HG03575 (cell line): ENCODE measurements around the gene TYK2.

Experiments used
- ATAC-seq: cut with Tn5 transposase; IDR thresholded peaks from one replicate; pipeline ENCODE4 v1.9.1; 2021; ENCODE audit not compliant: unreplicated experiment, insufficient number of reproducible peaks, low FRiP score; ENCODE audit errors: extremely low read depth

The TYK2 gene

GRCh38 chr19:10380313-10381102, at the start of gene TYK2:
TYK2 (minus strand) TSS chr19:10380572; CDS start chr19:10378406, 2,166 bp downstream.
- ATAC-seq, result peak; percentile 61

DNA sequence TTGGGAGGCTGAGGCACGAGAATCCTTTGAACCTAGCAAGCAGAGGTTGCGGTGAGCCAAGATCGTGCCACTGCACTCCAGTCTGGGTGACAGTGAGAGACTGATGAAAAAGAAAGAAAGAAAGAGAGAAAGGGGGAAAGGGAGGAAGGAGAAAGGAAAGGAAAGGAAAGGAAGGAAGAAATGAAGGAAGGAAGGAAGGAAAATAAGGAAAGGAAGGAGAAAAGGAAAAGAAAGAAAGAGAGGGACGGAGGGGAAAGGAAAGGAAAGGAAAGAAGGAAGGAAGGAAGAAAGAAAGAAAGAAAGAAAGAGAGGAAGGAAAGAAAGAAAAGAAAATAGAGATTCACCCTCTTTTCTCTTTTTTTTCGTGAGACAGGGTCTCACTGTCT, 48.6 kb upstream of the TYK2 start:
- no peak for ATAC-seq

- ATAC-seq, result no peak
Observed at GRCh38 chr19:10427169-10427568, 46.8 kb upstream of the TYK2 start.

GRCh38 chr19:10424011-10424637, 43.8 kb upstream of the TYK2 start:
- no peak for ATAC-seq

GRCh38 chr19:10422846-10423245, 42.5 kb upstream of the TYK2 start:
- ATAC-seq, result no peak

GRCh38 chr19:10422046-10422461, 41.7 kb upstream of the TYK2 start:
- no peak for ATAC-seq

DNA sequence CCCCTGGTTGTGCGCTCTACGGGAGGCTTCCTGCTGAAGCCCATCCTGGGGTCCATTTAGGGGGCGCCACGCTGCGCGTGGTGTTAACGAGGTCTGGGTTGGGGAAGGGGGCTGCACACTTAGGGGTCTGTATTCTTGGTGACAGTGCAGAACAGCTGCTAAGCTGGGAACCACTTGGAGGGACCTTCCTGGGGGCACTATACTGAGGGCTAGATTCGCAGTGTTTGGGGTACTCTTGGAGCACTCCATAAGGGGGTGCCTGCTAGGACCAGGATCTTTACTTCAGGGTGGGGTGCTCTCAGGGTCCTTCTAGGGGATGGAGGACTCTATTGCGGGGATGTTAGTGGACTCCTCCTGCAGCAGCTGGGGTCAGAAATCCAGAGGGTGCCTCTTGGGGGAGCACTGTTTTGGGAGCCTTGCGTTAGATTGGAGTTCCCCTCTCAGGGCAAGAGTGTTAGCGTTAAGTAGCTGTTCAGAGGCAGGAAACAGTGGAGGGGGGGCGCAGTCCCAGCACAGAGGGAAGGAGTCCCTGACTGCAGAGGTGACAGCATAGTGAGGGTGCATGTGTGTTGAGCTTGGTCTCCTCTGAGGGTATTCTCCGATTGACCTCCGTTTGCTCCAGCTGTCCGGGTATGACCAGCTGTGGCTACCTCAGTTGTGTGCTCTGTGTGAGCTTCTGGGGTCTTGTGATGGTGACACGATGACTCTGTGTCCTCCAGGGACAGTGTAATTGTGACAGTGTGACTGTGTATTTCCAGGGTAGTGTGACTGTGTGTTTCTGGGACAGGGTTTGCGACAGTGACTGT, 41.1 kb upstream of the TYK2 start:
- no peak for ATAC-seq

- no peak for ATAC-seq
Observed at GRCh38 chr19:10420444-10421239, 40.3 kb upstream of the TYK2 start, which contains the start of gene PDE4A. PDE4A (plus strand) TSS chr19:10420538; CDS start chr19:10420765, 227 bp downstream.

- no peak for ATAC-seq
Observed at GRCh38 chr19:10419646-10420443, 39.5 kb upstream of the TYK2 start.

- no peak for ATAC-seq
Observed at GRCh38 chr19:10419200-10419645, 38.9 kb upstream of the TYK2 start.

DNA sequence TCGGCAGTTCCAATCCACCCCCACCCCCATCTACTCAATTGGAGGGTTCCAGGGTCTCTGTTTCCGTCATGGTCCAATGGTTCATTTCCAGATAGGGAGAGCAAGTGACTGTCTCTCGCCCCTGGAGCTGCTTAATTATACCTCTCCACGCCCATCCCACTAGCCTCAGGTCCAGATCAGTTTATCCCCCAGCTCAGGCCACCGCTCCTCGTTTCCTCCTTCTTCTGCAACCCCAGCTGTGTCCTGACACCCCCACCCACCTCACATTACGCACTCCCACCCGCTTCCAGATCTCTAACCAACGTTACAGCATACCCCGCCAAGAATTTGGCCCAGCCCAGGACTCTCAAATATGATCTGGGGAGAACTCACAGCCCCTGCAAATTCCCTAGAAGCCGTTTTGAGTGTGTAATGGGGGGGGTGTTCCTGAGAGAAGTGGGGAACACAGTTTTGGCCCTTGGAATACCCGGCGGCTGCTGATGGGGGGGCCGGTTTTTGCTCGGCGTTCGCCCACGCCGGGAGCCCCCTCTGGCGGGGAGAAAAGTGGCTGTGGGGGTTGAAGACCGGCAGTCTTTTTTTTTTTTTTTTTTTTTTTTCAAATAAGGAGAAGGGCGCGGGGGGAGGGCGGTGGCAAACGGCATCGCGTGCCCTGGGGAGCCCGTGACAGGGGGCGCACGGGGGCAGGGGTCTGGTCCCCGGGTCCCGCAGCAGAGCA, 38.3 kb upstream of the TYK2 start:
- ATAC-seq, result no peak

DNA sequence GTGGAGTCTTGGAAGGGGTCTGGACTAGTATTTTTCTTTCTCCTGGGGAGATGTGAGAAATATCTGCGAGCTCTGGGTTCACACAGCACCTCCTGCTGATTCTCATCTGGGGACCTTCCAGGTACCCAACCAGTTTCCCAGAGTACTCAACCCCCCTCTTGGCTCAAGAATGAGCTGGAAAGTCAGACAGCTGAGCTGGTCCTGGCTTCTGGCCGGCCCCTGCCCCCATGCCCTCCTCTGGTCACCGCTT, 37.8 kb upstream of the TYK2 start:
- no peak for ATAC-seq

DNA sequence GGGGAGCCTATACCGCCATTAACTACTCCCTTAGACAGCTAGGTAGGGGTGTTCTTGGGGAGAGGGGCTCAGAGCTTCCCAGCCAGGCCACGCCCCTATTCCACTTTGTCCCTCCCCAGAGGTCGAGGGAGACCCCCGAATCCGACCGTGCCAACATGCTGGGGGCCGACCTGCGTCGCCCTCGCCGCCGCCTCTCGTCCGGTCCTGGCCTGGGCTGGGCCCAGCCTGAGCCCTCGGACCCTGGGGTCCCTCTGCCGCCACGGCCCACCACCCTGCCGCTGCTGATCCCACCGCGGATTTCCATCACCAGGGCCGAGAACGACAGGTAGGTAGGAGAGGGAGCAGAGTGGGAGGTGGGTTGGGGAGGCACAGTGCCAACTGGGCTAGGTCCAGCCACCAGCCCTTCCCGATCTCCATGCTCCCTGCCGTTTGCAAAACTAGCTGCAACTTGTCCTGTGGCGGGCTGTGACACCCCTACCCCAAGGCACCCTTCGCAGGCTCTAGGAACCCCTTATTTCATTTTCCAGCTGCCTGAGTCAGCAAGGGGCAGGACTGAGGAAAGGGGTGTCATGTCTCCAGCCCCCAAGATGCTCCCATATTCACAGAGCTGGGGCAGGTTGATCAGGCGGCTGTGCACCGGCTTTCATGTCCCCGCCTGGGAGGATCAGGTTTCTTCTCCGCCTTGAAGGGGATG, 37.3 kb upstream of the TYK2 start:
- ATAC-seq, result no peak

DNA sequence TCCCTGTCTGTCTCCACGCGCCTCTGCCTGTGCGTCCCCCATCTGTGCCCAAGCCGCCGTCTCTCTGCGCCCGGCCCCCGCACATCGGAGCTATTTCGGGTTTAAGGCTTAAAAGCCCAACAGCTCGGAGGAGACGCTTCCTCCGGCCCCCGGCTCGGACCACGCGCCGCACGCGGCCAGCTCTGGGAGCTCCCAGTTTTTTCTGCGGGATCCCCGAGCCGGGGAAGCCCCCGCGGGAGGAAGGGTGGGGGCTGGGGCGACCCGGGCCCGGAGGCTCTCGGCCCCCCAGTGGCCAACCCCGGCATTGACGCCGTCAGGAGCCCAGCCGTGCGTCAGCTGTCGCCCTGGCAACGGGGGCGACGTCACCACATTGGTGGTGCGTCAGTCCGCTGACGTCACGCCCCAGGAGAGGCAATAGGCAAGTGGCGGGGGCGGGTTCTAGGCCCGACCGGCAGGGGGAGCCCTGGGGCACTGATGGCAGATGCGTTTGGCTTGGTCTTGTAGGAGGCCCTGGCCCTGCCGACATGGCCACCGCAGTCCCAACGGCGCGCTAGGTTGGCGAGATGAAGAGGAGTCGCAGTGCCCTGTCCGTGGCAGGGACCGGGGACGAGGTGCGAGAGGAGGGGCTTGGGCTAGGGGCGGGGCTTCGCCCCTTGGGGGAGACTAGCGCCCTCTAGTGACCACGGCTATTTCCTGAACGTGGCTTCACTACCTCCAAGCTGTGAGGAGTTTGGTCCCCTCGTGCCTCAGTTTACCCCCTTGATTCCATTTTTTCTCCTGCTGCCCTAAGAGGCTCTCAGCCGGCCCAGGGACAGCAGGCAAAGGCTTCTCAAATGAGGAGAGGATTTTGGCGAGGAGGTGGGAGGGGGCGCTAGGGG, 36.2 kb upstream of the TYK2 start:
- no peak for ATAC-seq

GRCh38 chr19:10416083-10416379, 35.7 kb upstream of the TYK2 start:
- no peak for ATAC-seq

GRCh38 chr19:10412257-10412977, 32.0 kb upstream of the TYK2 start:
- no peak for ATAC-seq
